Activated naive CD4-positive, alpha-beta T cell treated with anti-CD3 and anti-CD28 coated beads, Interleukin-2, amount 50 U/mL, for 24 hours (primary cell): Measurements from ENCODE around the gene METTL25.
"Not testable (repeated sequence)": the region's sequence is repeated elsewhere in the genome, so short reads cannot be mapped to it uniquely, and the experiment has no call there.

ENCODE experiments used
- H3K27ac Mint-ChIP-seq: one replicate; pipeline ENCODE4 v1.8.0; 2021; ENCODE audit warnings: mild to moderate bottlenecking, mixed read lengths
- H3K27me3 Mint-ChIP-seq: one replicate; pipeline ENCODE4 v1.8.0; 2021; ENCODE audit warnings: mixed read lengths
- H3K36me3 Mint-ChIP-seq: one replicate; pipeline ENCODE4 v1.8.0; 2021; ENCODE audit warnings: mixed read lengths
- H3K4me1 Mint-ChIP-seq: one replicate; pipeline ENCODE4 v1.8.0; 2021; ENCODE audit warnings: mixed read lengths
- H3K4me3 Mint-ChIP-seq: one replicate; pipeline ENCODE4 v1.8.0; 2021; ENCODE audit warnings: mild to moderate bottlenecking, mixed read lengths
- H3K9me3 Mint-ChIP-seq: one replicate; pipeline ENCODE4 v1.8.0; 2021; ENCODE audit warnings: mixed read lengths

METTL25 gene, protein sequence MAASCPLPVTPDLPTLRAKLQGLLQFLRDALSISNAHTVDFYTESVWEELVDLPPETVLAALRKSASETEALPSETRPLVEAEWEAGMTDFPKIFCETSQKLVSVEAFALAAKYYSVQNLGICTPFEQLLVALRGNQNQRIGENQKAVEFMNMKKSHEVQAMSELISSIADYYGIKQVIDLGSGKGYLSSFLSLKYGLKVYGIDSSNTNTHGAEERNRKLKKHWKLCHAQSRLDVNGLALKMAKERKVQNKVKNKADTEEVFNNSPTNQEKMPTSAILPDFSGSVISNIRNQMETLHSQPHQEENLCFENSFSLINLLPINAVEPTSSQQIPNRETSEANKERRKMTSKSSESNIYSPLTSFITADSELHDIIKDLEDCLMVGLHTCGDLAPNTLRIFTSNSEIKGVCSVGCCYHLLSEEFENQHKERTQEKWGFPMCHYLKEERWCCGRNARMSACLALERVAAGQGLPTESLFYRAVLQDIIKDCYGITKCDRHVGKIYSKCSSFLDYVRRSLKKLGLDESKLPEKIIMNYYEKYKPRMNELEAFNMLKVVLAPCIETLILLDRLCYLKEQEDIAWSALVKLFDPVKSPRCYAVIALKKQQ

DNA sequence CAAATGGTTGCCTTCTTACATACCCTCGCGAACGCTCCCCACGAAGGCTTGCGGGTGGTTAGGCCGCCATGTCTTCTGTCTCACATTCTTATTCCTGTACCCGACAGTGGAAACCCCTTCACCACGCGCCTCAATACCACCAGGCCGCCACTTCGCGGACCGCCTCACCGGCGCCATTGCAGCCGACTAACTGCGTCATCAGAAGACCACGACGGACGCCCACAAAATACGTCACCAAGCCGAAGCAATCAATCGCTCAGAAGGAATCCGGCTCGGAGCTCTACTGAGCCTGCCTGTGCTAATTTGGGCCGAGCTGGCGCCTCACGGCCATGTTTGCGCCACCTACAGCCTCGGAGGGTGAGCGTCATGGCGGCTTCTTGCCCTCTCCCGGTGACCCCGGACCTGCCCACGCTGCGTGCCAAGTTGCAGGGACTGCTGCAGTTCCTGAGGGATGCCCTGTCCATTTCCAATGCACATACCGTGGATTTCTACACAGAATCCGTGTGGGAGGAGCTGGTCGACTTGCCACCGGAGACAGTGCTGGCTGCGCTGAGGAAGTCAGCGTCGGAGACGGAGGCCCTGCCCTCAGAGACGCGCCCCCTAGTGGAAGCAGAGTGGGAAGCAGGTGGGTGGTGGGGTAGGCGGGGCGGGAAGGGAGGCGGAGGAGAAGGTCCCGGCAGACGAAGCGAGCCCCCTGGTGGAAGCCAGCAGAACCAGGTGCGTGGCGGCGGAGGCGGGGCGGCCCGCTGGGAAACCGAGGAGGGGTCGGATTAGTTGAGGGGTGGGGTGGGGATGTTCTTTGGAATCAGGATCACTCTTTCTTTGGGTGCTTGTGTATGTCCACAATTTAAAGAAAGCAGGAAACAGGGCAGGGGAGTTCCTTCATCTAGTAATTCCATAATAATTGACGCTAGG is at the start of gene METTL25, which contains the start of gene CCDC59:
TSS of gene METTL25 (plus strand) at position 330 of the 915 bp plus-strand sequence. CDS start at position 367, 37 bp downstream.
TSS of gene CCDC59 (minus strand) at position 188 of the 915 bp plus-strand sequence. CDS start at position 177, 11 bp downstream.
- H3K4me1 Mint-ChIP-seq = peaks cover 61% of the 10 kb centered on the region
- H3K4me3 Mint-ChIP-seq = peak within 1 kb of the TSS; percentile 94

DNA sequence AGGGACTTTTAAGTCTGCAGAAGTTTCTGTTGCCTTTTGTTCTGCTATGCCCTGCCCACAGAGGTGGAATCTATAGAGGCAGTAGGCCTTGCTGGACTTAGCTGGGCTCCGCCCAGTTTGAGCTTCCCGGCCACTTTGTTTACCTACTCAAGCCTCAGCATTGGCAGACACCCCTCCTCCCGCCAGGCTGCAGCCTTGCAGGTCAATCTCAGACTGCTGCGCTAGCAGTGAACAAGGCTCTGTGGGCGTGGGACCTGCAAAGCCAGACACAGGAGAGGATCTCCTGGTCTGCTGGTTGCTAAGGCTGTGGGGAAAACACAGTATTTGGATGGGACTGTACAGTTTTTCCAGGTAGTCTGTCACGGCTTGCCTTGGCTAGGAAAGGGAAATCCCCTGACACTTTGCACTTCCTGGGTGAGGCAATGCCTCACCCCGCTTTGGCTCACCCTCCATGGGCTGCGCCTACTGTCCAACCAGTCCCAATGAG is 43.9 kb upstream of the METTL25 start:
- Mint-ChIP-seq H3K27ac (no peak overlapping the region), H3K36me3 (no peaks in the 10 kb centered on the region), H3K4me1 (no peaks in the 10 kb centered on the region), H3K9me3 (peaks cover 4% of the 10 kb centered on the region), H3K4me3 (no peak overlapping the region), H3K27me3 (peaks cover 11% of the 10 kb centered on the region)

More for the DNA sequence above, at the start of gene METTL25, which contains the start of gene CCDC59:
- no peaks in the 10 kb centered on the region for H3K27me3 Mint-ChIP-seq
- H3K9me3 Mint-ChIP-seq = no peaks in the 10 kb centered on the region
- peaks cover 18% of the 10 kb centered on the region for H3K36me3 Mint-ChIP-seq
- H3K27ac Mint-ChIP-seq = peak within 1 kb of the TSS; percentile 98

DNA sequence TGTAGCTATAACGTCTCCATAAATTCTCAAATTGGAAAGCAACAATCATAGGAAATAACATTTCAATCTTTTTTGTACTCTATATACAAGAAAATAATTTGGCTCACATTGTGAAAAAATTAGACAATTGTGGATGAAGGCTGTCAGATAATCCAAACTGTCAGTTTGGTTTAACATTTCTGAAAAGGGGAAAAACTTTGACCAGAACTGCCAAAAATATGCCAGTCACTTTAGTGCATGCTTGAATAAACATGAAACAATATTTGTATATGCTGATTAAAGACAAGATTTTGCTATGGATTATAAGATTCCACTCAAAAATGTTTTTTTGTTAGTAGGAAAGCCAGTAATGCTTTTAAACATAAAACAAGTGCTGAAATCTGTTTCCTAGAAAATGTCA is 39.1 kb upstream of the METTL25 start:
- no peak overlapping the region for H3K27ac Mint-ChIP-seq
- no peaks in the 10 kb centered on the region for H3K4me1 Mint-ChIP-seq
- H3K36me3 Mint-ChIP-seq = no peaks in the 10 kb centered on the region
- H3K27me3 Mint-ChIP-seq = peaks cover 13% of the 10 kb centered on the region
- no peaks in the 10 kb centered on the region for H3K9me3 Mint-ChIP-seq
- no peak overlapping the region for H3K4me3 Mint-ChIP-seq

DNA sequence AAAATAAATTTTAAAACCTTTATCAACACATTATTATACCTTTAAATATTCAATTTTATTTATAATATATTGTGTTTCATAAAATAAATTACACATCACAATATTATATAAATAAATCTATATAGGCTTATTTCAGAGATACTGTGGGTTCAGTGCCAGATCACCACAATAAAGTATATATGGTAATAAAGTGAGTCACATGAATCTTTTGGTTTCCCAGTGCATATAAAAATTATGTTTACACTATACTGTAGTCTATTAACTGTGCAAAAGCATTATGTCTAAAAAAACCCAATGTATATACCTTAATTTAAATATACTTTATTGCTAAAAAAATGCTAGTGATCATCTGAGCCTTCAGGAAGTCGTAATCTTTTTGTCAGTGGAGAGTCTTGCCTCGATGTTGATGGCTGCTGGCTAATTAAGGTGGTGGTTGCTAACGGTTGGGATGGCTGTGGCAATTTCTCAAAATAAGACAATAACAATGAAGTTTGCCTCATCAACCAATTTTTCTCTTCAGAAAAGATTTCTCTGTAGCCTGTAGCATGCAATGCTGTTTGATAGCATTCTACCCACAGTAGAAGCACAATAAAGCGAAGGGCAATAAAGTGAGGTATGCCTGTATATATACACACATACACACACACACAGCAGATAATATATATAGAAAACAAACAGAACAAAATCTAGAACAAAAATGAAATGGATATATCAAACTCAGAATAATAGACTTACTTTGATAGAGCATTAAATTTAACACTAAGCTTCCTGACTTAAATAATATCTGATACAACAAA is 32.6 kb upstream of the METTL25 start:
- H3K9me3 Mint-ChIP-seq = no peaks in the 10 kb centered on the region

DNA sequence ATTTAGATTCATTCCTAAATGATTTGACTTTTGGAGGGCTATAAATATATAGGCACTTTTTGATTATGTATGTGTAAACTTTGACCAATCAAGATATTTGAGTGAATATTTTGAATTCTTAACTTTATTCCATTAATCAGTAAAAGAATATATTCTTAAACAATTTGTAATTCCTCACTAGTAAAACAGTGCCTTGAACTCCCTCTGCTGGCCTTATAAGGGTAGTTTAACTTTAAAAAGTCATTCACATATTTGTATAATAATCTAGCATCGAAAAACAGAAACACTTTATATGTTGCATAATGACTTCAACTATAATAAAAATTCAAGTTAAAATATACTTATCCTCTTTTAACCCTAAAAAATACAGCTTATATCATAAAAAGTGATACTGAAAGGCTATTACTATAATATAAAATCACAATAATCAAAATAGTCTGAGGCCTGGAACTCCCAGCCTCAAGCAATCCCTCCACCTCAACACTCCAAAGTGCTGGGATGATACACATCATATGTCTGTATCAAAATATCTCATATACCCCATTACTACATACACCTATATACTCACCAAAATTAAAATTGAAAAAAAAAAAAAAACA is 31.3 kb upstream of the METTL25 start:
- H3K9me3 Mint-ChIP-seq = no peaks in the 10 kb centered on the region
- no peaks in the 10 kb centered on the region for H3K4me1 Mint-ChIP-seq
- no peak overlapping the region for H3K4me3 Mint-ChIP-seq
- H3K27ac Mint-ChIP-seq = no peak overlapping the region
- H3K27me3 Mint-ChIP-seq = no peaks in the 10 kb centered on the region
- no peaks in the 10 kb centered on the region for H3K36me3 Mint-ChIP-seq

More for the DNA sequence above, 32.6 kb upstream of the METTL25 start:
- H3K4me3 Mint-ChIP-seq = no peak overlapping the region
- H3K27me3 Mint-ChIP-seq = peaks cover 2% of the 10 kb centered on the region
- H3K27ac Mint-ChIP-seq = no peak overlapping the region
- H3K4me1 Mint-ChIP-seq = no peaks in the 10 kb centered on the region
- H3K36me3 Mint-ChIP-seq = no peaks in the 10 kb centered on the region

DNA sequence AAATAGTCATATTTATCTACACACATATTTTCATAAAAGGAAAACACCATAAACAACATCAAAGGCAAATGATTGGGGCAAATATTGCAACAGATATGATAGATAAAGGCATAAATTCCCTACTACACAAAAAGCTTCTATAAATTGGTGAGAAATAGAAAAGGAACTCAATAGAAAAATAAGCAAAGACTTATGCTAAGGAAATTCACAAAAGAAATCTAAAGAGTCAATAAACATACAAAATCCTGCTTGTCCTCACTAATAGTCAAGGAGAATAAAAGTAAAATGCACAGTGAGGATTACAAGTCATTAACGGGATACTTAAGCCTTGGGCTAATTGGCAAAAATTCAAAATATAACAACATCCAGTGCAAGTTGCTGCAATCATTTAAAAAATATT is 30.5 kb upstream of the METTL25 start:
- H3K4me1 Mint-ChIP-seq = no peaks in the 10 kb centered on the region
- no peak overlapping the region for H3K27ac Mint-ChIP-seq
- no peaks in the 10 kb centered on the region for H3K36me3 Mint-ChIP-seq
- H3K9me3 Mint-ChIP-seq = no peaks in the 10 kb centered on the region
- H3K27me3 Mint-ChIP-seq = peaks cover 2% of the 10 kb centered on the region
- no peak overlapping the region for H3K4me3 Mint-ChIP-seq

DNA sequence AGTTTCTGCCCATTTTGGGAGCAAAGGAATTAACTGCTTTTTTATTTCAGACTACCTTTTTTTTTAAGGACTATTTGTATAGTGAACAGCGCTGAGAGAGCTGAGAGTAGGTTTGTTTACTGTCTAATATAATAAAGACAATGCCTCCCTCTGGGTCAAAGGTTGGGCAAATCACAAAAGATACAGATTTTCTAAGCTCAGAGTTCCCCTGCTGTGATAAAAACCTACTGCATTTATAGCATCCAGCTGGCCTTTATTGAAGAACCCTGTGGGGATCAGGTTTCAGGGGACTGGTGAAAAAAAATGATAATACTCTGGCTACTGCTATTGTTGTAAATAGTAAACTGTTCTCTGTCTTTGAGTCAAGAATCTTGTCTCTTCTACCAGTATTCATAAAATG is 28.8 kb upstream of the METTL25 start:
- Mint-ChIP-seq H3K27ac (no peak overlapping the region), H3K4me3 (no peak overlapping the region), H3K4me1 (no peaks in the 10 kb centered on the region), H3K36me3 (no peaks in the 10 kb centered on the region), H3K9me3 (no peaks in the 10 kb centered on the region), H3K27me3 (peaks cover 3% of the 10 kb centered on the region)

DNA sequence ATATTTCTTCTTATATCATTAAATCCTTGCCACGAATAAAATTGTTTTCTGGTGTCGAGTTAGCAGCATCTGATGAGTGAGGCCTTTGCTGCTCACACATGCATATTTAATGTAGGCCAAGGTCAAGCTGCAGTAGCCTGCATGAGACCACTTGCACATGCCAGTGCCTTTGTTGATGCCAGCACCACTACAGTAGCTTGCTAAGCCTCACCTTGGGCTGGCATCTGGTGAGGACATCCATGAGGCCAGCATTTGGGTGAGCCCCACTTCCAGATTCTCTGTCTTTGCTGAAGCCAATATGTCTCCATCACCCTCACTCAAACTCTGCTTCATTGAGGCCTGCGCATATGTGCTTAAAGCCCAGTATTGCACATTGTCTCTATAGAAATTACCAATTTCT is 8.2 kb upstream of the METTL25 start:
- Mint-ChIP-seq H3K27ac (no peak overlapping the region), H3K4me1 (peaks cover 6% of the 10 kb centered on the region), H3K4me3 (no peak overlapping the region), H3K27me3 (no peaks in the 10 kb centered on the region), H3K36me3 (peaks cover 6% of the 10 kb centered on the region), H3K9me3 (no peaks in the 10 kb centered on the region)

DNA sequence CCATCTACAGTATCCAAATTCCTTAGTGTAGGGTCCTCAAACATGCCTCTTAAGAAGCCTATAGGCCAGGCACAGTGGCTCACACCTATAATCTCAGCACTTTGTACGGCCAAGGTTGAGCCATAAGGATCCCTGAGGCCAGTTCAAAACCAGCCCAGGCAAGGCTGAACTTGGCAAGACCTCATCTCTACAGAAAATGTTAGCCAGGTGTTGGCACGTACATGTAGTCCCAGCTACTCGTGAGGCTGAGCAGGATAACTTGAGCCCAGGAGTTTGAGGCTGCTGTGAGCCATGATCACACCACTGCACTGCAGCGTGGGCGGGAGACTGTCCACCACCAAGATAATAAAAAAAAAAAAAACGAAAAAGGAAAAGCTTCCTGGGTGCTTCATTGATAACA is 6.9 kb upstream of the METTL25 start:
- no peaks in the 10 kb centered on the region for H3K27me3 Mint-ChIP-seq
- peaks cover 18% of the 10 kb centered on the region for H3K4me1 Mint-ChIP-seq
- H3K9me3 Mint-ChIP-seq = no peaks in the 10 kb centered on the region
- peaks cover 5% of the 10 kb centered on the region for H3K36me3 Mint-ChIP-seq
- no peak overlapping the region for H3K4me3 Mint-ChIP-seq
- peak overlapping the region; percentile 8 for H3K27ac Mint-ChIP-seq

DNA sequence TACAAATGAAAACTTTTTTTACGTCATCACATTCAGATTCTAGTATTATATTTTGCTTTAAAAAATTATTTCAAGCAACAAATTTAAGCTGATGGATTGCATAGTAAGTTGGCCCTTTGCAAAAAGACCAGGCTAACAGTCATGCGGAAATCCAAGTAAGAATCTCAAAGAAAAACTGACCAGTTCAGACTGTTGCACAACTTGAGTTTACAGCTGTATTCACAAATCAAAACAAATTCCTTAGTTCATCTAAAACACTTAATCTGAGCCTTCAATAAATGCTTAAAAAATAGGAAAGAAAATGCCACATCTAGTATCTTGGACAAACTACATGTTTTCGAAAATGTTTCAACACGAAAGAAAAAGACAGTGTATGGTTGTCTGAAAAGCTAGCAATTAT is 989 bp upstream of the METTL25 start:
- Mint-ChIP-seq H3K9me3 (no peaks in the 10 kb centered on the region), H3K4me1 (peaks cover 50% of the 10 kb centered on the region), H3K27ac (peak overlapping the region; percentile 98), H3K36me3 (peaks cover 17% of the 10 kb centered on the region), H3K27me3 (no peaks in the 10 kb centered on the region), H3K4me3 (peak overlapping the region; percentile 94)

DNA sequence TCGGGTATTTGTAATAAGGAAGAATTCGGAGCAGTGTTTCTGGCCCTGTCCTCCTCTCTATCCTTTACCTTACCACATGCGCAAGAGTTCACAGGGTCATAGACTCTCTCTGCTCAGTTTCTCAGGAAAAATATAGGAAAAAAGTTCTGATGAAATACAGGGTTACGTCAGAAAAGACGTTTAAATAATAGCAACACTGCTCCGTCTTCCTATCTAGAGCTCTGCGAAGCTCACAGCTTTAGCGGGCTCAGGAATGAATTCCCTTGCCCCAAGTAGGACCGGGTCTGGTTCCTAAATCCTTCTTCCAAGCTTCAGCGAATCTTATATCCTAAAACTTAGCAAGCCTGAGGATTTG is 507 bp upstream of the METTL25 start:
- H3K27ac Mint-ChIP-seq = peak overlapping the region; percentile 98
- H3K9me3 Mint-ChIP-seq = no peaks in the 10 kb centered on the region
- H3K4me1 Mint-ChIP-seq = peaks cover 55% of the 10 kb centered on the region
- peak overlapping the region; percentile 94 for H3K4me3 Mint-ChIP-seq
- H3K27me3 Mint-ChIP-seq = no peaks in the 10 kb centered on the region
- H3K36me3 Mint-ChIP-seq = peaks cover 18% of the 10 kb centered on the region

DNA sequence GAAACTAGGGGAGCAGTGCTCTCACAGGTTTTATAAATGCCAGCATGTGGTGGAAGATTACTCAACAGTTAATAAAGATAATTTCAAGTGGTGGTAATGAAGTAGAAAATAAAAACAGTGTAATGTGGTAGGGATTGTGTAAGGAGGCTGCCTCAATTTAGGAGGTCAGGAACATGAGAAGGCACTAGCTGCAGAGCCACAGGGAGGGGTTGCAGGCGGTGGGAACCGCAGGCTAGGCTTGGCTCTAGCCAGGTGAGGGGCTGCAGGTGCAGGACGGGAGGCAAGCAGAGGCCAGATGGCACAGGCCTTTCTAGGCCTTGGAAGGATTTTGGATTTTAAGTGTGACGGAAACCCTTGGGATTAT is 768 bp downstream of the METTL25 start:
- peaks cover 68% of the 10 kb centered on the region for H3K4me1 Mint-ChIP-seq
- H3K27ac Mint-ChIP-seq = peak overlapping the region; percentile 98
- peak overlapping the region; percentile 94 for H3K4me3 Mint-ChIP-seq
- peaks cover 18% of the 10 kb centered on the region for H3K36me3 Mint-ChIP-seq
- H3K9me3 Mint-ChIP-seq = no peaks in the 10 kb centered on the region
- H3K27me3 Mint-ChIP-seq = no peaks in the 10 kb centered on the region

DNA sequence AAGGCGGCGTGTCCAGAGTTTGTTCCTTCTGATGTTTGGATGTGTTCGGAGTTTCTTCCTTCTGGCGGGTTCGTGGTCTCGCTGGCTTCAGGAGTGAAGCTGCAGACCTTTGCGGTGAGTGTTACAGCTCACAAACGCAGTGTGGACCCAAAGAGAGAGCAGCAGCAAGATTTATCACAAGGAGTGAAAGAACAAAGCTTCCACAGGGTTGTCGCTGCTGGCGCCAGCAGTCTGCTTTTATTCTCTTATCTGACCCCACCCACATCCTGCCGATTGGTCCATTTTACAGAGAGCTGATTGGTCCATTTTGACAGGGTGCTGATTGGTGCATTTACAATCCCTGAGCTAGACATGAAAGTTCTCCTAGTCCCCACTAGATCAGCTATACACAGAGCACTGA is 2.5 kb downstream of the METTL25 start:
- not testable (repeated sequence) for H3K4me3 Mint-ChIP-seq, H3K27ac Mint-ChIP-seq, H3K9me3 Mint-ChIP-seq, H3K27me3 Mint-ChIP-seq
- H3K36me3 Mint-ChIP-seq = peaks cover 15% of the 10 kb centered on the region
- peaks cover 65% of the 10 kb centered on the region for H3K4me1 Mint-ChIP-seq

DNA sequence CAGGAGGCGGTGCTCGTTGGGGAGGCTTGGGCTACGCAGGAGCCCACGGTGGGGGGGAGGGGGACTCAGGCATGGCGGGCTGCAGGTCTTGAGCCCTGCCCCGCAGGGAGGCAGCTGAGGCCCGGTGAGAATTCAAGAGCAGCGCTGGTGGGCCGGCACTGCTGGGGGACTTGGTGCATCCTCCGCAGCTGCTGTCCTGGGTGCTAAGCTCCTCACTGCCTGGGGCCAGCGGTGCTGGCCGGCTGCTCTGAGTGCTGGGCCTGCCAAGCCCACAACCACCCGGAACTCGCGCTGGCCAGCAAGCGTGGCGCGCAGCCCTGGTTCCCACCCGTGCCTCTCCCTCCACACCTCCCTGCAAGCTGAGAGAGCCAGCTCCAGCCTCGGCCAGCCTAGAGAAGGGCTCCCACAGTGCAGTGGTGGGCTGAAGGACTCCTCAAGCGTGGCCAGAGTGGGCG is 3.2 kb downstream of the METTL25 start:
- H3K9me3 Mint-ChIP-seq = no peaks in the 10 kb centered on the region
- peaks cover 14% of the 10 kb centered on the region for H3K36me3 Mint-ChIP-seq
- H3K4me1 Mint-ChIP-seq = peaks cover 62% of the 10 kb centered on the region
- H3K27ac Mint-ChIP-seq = no peak overlapping the region
- no peaks in the 10 kb centered on the region for H3K27me3 Mint-ChIP-seq
- no peak overlapping the region for H3K4me3 Mint-ChIP-seq
